PFSK-1 (cell line): ENCODE measurements around the gene SALL2.

Experiments used
- FOXP2 ChIP-seq: optimal IDR thresholded peaks from 2 replicates; pipeline ENCODE3; 2011; ENCODE audit warnings: borderline replicate concordance, control low read depth, inconsistent platforms; ENCODE audit not compliant: insufficient read depth; ENCODE audit errors: extremely low read length, extremely low read depth
- POLR2AphosphoS5 ChIP-seq: IDR thresholded peaks from 2 replicates; pipeline ENCODE4 v1.6.1; 2012; ENCODE audit warnings: low read depth, mild to moderate bottlenecking, control low read depth, low read length, moderate library complexity
- REST ChIP-seq, 2 experiments: IDR thresholded peaks; 2 replicates each; pipeline versions ENCODE4 v1.6.1 to v1.8.0; 2011 to 2012; ENCODE audit warnings: low read depth in 2 of 2, low read length in 2 of 2, control low read depth in 1 of 2, inconsistent platforms in 1 of 2, mild to moderate bottlenecking in 1 of 2, moderate library complexity in 1 of 2; ENCODE audit not compliant: insufficient read depth in 1 of 2
- SIN3A ChIP-seq: IDR thresholded peaks from 2 replicates; pipeline ENCODE4 v1.6.1; 2012; ENCODE audit warnings: mild to moderate bottlenecking, low read length, moderate library complexity, borderline replicate concordance; ENCODE audit not compliant: insufficient read depth
- TAF1 ChIP-seq: IDR thresholded peaks from 2 replicates; pipeline ENCODE4 v1.6.1; 2012; ENCODE audit warnings: low read length, control low read depth, borderline replicate concordance; ENCODE audit not compliant: insufficient read depth

The SALL2 gene

GRCh38 chr14:21541413-21542074, 15.4 kb upstream of the SALL2 start:
- no peak for TF ChIP-seq REST (IDR thresholded peaks at IDR 0.05; ENCODE audit: insufficient read depth in 1 of 2, low read depth in 2 of 2, low read length in 2 of 2)
- no peak for TF ChIP-seq FOXP2
- no peak for TF ChIP-seq POLR2AphosphoS5
- TF ChIP-seq SIN3A: no peak
- no peak for TF ChIP-seq TAF1

GRCh38 chr14:21539189-21539940, 13.2 kb upstream of the SALL2 start:
- TF ChIP-seq POLR2AphosphoS5 (no peak), SIN3A (no peak)

GRCh38 chr14:21537090-21537424, 10.9 kb upstream of the SALL2 start:
- TF ChIP-seq SIN3A (no peak), POLR2AphosphoS5 (no peak), REST (IDR thresholded peaks at IDR 0.05; ENCODE audit: insufficient read depth in 1 of 2, low read depth in 2 of 2, low read length in 2 of 2) (no peak), FOXP2 (no peak), TAF1 (no peak)

GRCh38 chr14:21536418-21537089, 10.4 kb upstream of the SALL2 start:
- TF ChIP-seq SIN3A (no peak), FOXP2 (no peak), POLR2AphosphoS5 (no peak), TAF1 (no peak), REST (IDR thresholded peaks at IDR 0.05; ENCODE audit: insufficient read depth in 1 of 2, low read depth in 2 of 2, low read length in 2 of 2) (no peak)

- no peak for TF ChIP-seq SIN3A
- no peak for TF ChIP-seq TAF1
- TF ChIP-seq FOXP2: no peak
- TF ChIP-seq REST (IDR thresholded peaks at IDR 0.05; ENCODE audit: insufficient read depth in 1 of 2, low read depth in 2 of 2, low read length in 2 of 2): no peak
- no peak for TF ChIP-seq POLR2AphosphoS5
Measured at GRCh38 chr14:21535545-21536417, 9.6 kb upstream of the SALL2 start.
